K562 (cell line): ENCODE data around the gene IL12RB2. TPM values are rescaled to one million over a fixed set of nuclear protein-coding genes. Genes with fewer than 3 reads are reported as not detected.
A peak's percentile ranks its signal among the peaks of the same experiment; 100 is the strongest.

Experiments used
- ATAC-seq: fragments of 200-7000 bp; cut with Tn5 transposase; 3 replicates; pipeline ENCODE4 v1.9.1; 2020; ENCODE audit warnings: moderate library complexity
- BruUV-seq: library from RNA; stranded (reverse); fragments of 400-500 nt; replicated peaks from 2 replicates; lab custom pipeline; 2021; lab: Mats Ljungman, UMichigan
- CTCF ChIA-PET: fragments of 300-600 bp; formaldehyde crosslinking; extraction: SDS; loops from one replicate; lab custom pipeline; 2021; ENCODE audit warnings: low intra/inter-chr PET ratio; lab: Yijun Ruan, JAX
- POLR2A ChIA-PET: fragments of 300-600, 350-650 bp; sonication (Branson Sonifier 250); formaldehyde crosslinking; extraction: SDS; loops from one replicate; lab custom pipeline; 2021; ENCODE audit warnings: antibody characterized with exemption, inconsistent platforms; lab: Yijun Ruan, JAX
- DNase-seq, 4 experiments: peaks; one replicate each; pipeline versions ENCODE4 v3.0.0 to v3.0.0-alpha.2; 2011 to 2018; ENCODE audit warnings: low spot score in 3 of 4, mixed read lengths in 3 of 4; ENCODE audit errors: extremely low read depth in 1 of 4
- FAIRE-seq: peaks from 2 replicates; lab custom pipeline; 2011; peaks lifted over from hg19 to GRCh38; lab: Jason Lieb, UNC
- H2AFZ ChIP-seq: 2 replicates; pipeline ENCODE4 v1.6.0; 2011; ENCODE audit warnings: low read depth, low read length, control low read depth, inconsistent platforms
- H3K27ac ChIP-seq: fragments of 200-600 bp; 3 replicates; pipeline ENCODE4 v1.8.0; 2011; ENCODE audit warnings: low read depth, mild to moderate bottlenecking, control low read depth, inconsistent platforms, low read length, moderate library complexity, mixed read lengths; ENCODE audit errors: extremely low read depth
- H3K27me3 ChIP-seq, 2 experiments: fragments of 300-600 bp in 1 of 2; 2 replicates in 1 of 2; 3 replicates in 1 of 2; pipeline versions ENCODE4 v1.6.0 to v1.8.0; 2011; ENCODE audit warnings: inconsistent platforms in 2 of 2, low read length in 2 of 2, mild to moderate bottlenecking in 1 of 2, mixed read lengths in 1 of 2, moderate library complexity in 1 of 2; ENCODE audit not compliant: control insufficient read depth in 2 of 2, insufficient read depth in 2 of 2
- H3K36me3 ChIP-seq: fragments of 300-600 bp; 3 replicates; pipeline ENCODE4 v1.8.0; 2011; ENCODE audit warnings: mild to moderate bottlenecking, low read length, inconsistent platforms; ENCODE audit not compliant: control insufficient read depth, insufficient read depth
- H3K4me1 ChIP-seq, 2 experiments: fragments of 200-600 bp in 1 of 2; replicated peaks in 1 of 2; 2 replicates in 1 of 2; 3 replicates in 1 of 2; pipeline versions ENCODE4 v1.5.1 to v1.8.0; 2011; ENCODE audit warnings: inconsistent platforms in 2 of 2, low read length in 2 of 2, mild to moderate bottlenecking in 1 of 2, mixed read lengths in 1 of 2, moderate library complexity in 1 of 2; ENCODE audit not compliant: control insufficient read depth in 2 of 2, insufficient read depth in 2 of 2
- H3K4me2 ChIP-seq: 2 replicates; pipeline ENCODE4 v1.6.1; 2011; ENCODE audit warnings: low read length, control low read depth, inconsistent platforms, mixed read lengths; ENCODE audit not compliant: insufficient read depth
- H3K4me3 ChIP-seq: fragments of 200-600 bp; sonication (generic), shearing (Covaris generic); 2 replicates; pipeline ENCODE4 v1.5.1; 2016; ENCODE audit warnings: control low read depth, inconsistent platforms
- H3K79me2 ChIP-seq: fragments of 200-600 bp; 3 replicates; pipeline ENCODE4 v1.8.0; 2011; ENCODE audit warnings: low read length, inconsistent platforms; ENCODE audit not compliant: control insufficient read depth, insufficient read depth
- H3K9ac ChIP-seq, 2 experiments: 2 replicates each; pipeline versions ENCODE4 v1.6.0 to v1.6.1; 2011; ENCODE audit warnings: low read depth in 2 of 2, low read length in 2 of 2, control low read depth in 1 of 2, inconsistent platforms in 1 of 2, mild to moderate bottlenecking in 1 of 2, mixed read lengths in 1 of 2; ENCODE audit not compliant: insufficient read depth in 1 of 2
- H3K9me1 ChIP-seq: one replicate; pipeline ENCODE4 v1.6.0; 2011; ENCODE audit warnings: inconsistent platforms, mild to moderate bottlenecking, low read length, moderate library complexity; ENCODE audit not compliant: control insufficient read depth, insufficient read depth
- H3K9me3 ChIP-seq: replicated peaks from 2 replicates; pipeline ENCODE4 v1.5.1; 2011; ENCODE audit warnings: low read depth, low read length, inconsistent platforms; ENCODE audit not compliant: control insufficient read depth, insufficient read depth
- H4K20me1 ChIP-seq: replicated peaks from 2 replicates; pipeline ENCODE4 v1.6.1; 2011; ENCODE audit warnings: low read length, inconsistent platforms, mixed read lengths; ENCODE audit not compliant: control insufficient read depth, insufficient read depth
- CBX3 ChIP-seq, 2 experiments: IDR thresholded peaks; 1 replicate in 1 of 2; 2 replicates in 1 of 2; pipeline ENCODE4 v1.6.1; 2012; ENCODE audit warnings: inconsistent platforms in 2 of 2, low read length in 2 of 2, borderline replicate concordance in 1 of 2, control low read depth in 1 of 2
- HDAC8 ChIP-seq: fragments of 450-650 bp; IDR thresholded peaks from 2 replicates; pipeline ENCODE4 v1.6.1; 2016; ENCODE audit warnings: mild to moderate bottlenecking, missing genetic modification characterization, moderate library complexity, missing compliant biosample characterization
- MBD1 ChIP-seq: fragments of 250-450 bp; sonication (Bioruptor Pico); IDR thresholded peaks from 2 replicates; pipeline ENCODE4 v1.8.0; 2022; ENCODE audit warnings: inconsistent platforms
- MEF2D ChIP-seq: conservative IDR thresholded peaks from 2 replicates; pipeline ENCODE4 v1.6.1; 2016; ENCODE audit warnings: low read depth, missing genetic modification characterization, missing compliant biosample characterization
- NR2C1 ChIP-seq, 2 experiments: fragments of 450-650 bp; IDR thresholded peaks; 2 replicates each; pipeline ENCODE4 v1.6.1; 2017; ENCODE audit warnings: mild to moderate bottlenecking in 2 of 2, antibody characterized with exemption in 1 of 2, inconsistent platforms in 1 of 2, missing compliant biosample characterization in 1 of 2, missing genetic modification characterization in 1 of 2
- NR4A1 ChIP-seq, 2 experiments: fragments of 250-450 bp in 1 of 2; fragments of 450-650 bp in 1 of 2; sonication (Bioruptor Pico) in 1 of 2; IDR thresholded peaks; 2 replicates each; pipeline versions ENCODE4 v1.4.0 to v1.6.1; 2016 to 2020; ENCODE audit warnings: mild to moderate bottlenecking in 2 of 2, missing compliant biosample characterization in 1 of 2, missing genetic modification characterization in 1 of 2, moderate library complexity in 1 of 2
- PTTG1 ChIP-seq: fragments of 450-650 bp; IDR thresholded peaks from 2 replicates; pipeline ENCODE4 v1.6.1; 2016; ENCODE audit warnings: low read depth, mild to moderate bottlenecking, missing genetic modification characterization, missing compliant biosample characterization
- PYGO2 ChIP-seq: fragments of 450-650 bp; IDR thresholded peaks from 2 replicates; pipeline ENCODE4 v1.6.1; 2016; ENCODE audit warnings: mild to moderate bottlenecking, missing genetic modification characterization, moderate library complexity, missing compliant biosample characterization
- SRF ChIP-seq, 2 experiments: fragments of 250-450, 450-650 bp in 1 of 2; sonication (Bioruptor Pico) in 1 of 2; sonication (generic) in 1 of 2; formaldehyde crosslinking; IDR thresholded peaks; 2 replicates each; pipeline versions ENCODE4 v1.5.0 to v1.5.1; 2020 to 2022; ENCODE audit warnings: mild to moderate bottlenecking in 1 of 2, missing genetic modification reagents in 1 of 2
- XRCC3 ChIP-seq: fragments of 450-650 bp; IDR thresholded peaks from 2 replicates; pipeline ENCODE4 v1.6.1; 2017; ENCODE audit warnings: mild to moderate bottlenecking, moderate library complexity
- ZFP1 ChIP-seq: fragments of 450-650 bp; formaldehyde crosslinking; IDR thresholded peaks from 2 replicates; pipeline ENCODE4 v1.4.0; 2020; ENCODE audit warnings: mild to moderate bottlenecking, mixed read lengths
- WGBS: fragments of 100-300 bp; shearing (Covaris generic); methylation state at CpG from one replicate; pipeline ENCODE4 v1.1.6; 2016; ENCODE audit warnings: low coverage, mixed read lengths; ENCODE audit not compliant: insufficient coverage; ENCODE audit errors: missing lambda C conversion rate; 5-methylcytosine and 5-hydroxymethylcytosine counted together
- in situ Hi-C: fragments of 300-500 bp; cut with MboI; formaldehyde crosslinking; loops from 4 replicates; pipeline ENCODE4 v1.15.0; 2018; ENCODE audit warnings: inconsistent platforms, mixed read lengths
- intact Hi-C: fragments of 100-400 bp; cut with micrococcal nuclease; formaldehyde crosslinking; loops from 2 replicates; pipeline ENCODE4 v1.14.2; 2022
- polyA plus RNA-seq, 8 experiments: library from polyadenylated mRNA; depleted of rRNA in 4 of 8; stranded (reverse) in 5 of 8; unstranded in 3 of 8; fragments of >200 nt; fragmentation: Nextera tagmentation in 2 of 8; fragmentation: Illumina TruSeq in 1 of 8; extraction: Ambion mirVana in 2 of 8; extraction: Trizol in 1 of 8; gene quantifications; 2 replicates each; pipeline versions ENCODE4 v1.2.1 to v1.2.3, GENCODE V29; 2011 to 2014; ENCODE audit warnings: inconsistent platforms in 1 of 8, missing spikeins in 1 of 8
- total RNA-seq, 7 experiments: library from RNA; depleted of rRNA in 6 of 7; stranded (reverse); fragments of >200 nt in 6 of 7; fragmentation: Illumina TruSeq in 2 of 7; extraction: Trizol in 2 of 7; gene quantifications; 2 replicates each; pipeline versions ENCODE4 v1.2.1 to v1.2.3, GENCODE V29; 2011 to 2021; ENCODE audit warnings: low replicate concordance in 1 of 7
- TF ChIP-seq, protein P1 (sequence below): sonication (generic); formaldehyde crosslinking; IDR thresholded peaks from 2 replicates; pipeline ENCODE4 v1.8.1; 2023; ENCODE audit warnings: mild to moderate bottlenecking, missing genetic modification reagents
- TF ChIP-seq, protein P2 (sequence below): fragments of 200-800 bp; sonication (Bioruptor generic); IDR thresholded peaks from 2 replicates; pipeline ENCODE4 v1.6.1; 2017; ENCODE audit warnings: missing genetic modification characterization, missing compliant biosample characterization

The IL12RB2 gene
- total and polyA plus RNA-seq, 9 of the 15 experiments (the other 6 are each of a cell fraction or from before 2014, with no cell fraction given) = 0.39 to 3.3 (median 1.9) TPM

DNA sequence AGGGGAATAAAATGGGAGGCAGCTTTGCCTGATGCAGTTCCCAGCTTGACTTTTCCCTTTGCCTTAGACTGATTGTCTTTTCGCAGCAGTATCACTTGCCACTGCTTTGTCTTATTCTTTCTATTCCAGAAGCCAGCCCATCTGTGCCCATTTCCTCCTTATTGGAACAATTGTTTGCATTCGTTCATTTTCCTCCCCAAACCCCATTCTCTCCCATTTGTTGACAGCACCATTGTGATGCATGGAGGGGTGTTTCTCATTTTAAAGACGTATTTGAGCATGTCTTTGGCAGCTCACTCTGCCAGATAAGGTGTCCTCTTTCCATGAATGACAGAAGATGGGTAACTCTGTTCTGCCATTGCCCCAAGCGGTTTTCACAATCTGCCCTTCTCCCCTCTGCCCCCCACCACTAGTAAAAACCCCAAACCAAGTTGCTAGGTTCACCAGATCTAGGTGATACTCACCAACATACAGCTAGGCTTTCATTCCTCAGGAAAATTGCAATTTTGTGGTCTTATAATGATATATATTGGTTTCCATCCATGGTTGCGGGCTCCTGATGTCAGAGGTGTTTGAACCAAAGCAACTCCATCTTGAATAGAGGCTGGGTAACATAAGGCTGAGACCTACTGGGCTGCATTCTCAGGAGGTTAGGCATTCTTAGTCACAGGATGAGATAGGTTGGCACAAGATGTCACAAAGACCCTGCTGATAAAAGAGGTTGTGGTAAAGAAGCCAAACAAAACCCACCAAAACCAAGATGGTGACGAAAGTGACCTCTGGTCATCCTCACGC, 91.7 kb downstream of the IL12RB2 start:
- CTCF ChIA-PET = no interaction called here
- Histone ChIP-seq H3K9ac (no peak overlapping the region), H3K4me1 (no peaks in the 10 kb centered on the region), H3K27me3 (no peaks in the 10 kb centered on the region), H3K4me2 (no peak overlapping the region), H2AFZ (no peak overlapping the region), H3K27ac (no peak overlapping the region), H3K79me2 (no peaks in the 10 kb centered on the region), H3K4me3 (no peak overlapping the region), H3K9me3 (no peaks in the 10 kb centered on the region), H4K20me1 (no peaks in the 10 kb centered on the region), H3K9me1 (no peaks in the 10 kb centered on the region), H3K36me3 (no peaks in the 10 kb centered on the region; the same call in 2 of the 3 replicates)
- intact Hi-C loops (no loop called here), in situ Hi-C loops (no loop called here)
- BruUV-seq = no TSS peak
- 46% methylated on average over 7 of the region's 7 CpGs for WGBS
- FAIRE-seq (no peak), ATAC-seq (no peak), DNase-seq (no peak)
- POLR2A ChIA-PET = interaction anchor here (0.6 to 4.3 kb wide), 5 partner anchors 8 to 126 kb away, joined by 3 to 20 read pairs (median 3); partner anchors contain the start of gene SERBP1
- TF ChIP-seq ZFP1 (CRISPR knock-in tag) (no peak), NR4A1 (CRISPR knock-in tag; IDR thresholded peaks at IDR 0.05) (no peak), NR4A1 (tag; IDR thresholded peaks at IDR 0.05) (0 out of 2 replicates have a peak, but pooled peaks have one; percentile 69), CBX3 (IDR thresholded peaks at IDR 0.05; ENCODE audit: borderline replicate concordance in 1 of 2, low read length in 2 of 2) (no peak), XRCC3 (no peak), PTTG1 (tag) (peak; percentile 82), MBD1 (CRISPR knock-in tag) (no peak), PYGO2 (tag) (0 out of 2 replicates have a peak, but pooled peaks have one; percentile 18), HDAC8 (tag) (peak; percentile 79; the same call in 1 of the 2 replicates), SRF (CRISPR knock-in tag; IDR thresholded peaks at IDR 0.05) (no peak), MEF2D (tag) (peak; percentile 64; the same call in 1 of the 2 replicates), NR2C1 (IDR thresholded peaks at IDR 0.05) (no peak), NR2C1 (tag; IDR thresholded peaks at IDR 0.05) (peak; percentile 47; the same call in 1 of the 2 replicates)
- TF ChIP-seq, protein P1, sequence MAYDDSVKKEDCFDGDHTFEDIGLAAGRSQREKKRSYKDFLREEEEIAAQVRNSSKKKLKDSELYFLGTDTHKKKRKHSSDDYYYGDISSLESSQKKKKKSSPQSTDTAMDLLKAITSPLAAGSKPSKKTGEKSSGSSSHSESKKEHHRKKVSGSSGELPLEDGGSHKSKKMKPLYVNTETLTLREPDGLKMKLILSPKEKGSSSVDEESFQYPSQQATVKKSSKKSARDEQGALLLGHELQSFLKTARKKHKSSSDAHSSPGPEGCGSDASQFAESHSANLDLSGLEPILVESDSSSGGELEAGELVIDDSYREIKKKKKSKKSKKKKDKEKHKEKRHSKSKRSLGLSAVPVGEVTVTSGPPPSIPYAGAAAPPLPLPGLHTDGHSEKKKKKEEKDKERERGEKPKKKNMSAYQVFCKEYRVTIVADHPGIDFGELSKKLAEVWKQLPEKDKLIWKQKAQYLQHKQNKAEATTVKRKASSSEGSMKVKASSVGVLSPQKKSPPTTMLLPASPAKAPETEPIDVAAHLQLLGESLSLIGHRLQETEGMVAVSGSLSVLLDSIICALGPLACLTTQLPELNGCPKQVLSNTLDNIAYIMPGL = no peak
- TF ChIP-seq, protein P2, sequence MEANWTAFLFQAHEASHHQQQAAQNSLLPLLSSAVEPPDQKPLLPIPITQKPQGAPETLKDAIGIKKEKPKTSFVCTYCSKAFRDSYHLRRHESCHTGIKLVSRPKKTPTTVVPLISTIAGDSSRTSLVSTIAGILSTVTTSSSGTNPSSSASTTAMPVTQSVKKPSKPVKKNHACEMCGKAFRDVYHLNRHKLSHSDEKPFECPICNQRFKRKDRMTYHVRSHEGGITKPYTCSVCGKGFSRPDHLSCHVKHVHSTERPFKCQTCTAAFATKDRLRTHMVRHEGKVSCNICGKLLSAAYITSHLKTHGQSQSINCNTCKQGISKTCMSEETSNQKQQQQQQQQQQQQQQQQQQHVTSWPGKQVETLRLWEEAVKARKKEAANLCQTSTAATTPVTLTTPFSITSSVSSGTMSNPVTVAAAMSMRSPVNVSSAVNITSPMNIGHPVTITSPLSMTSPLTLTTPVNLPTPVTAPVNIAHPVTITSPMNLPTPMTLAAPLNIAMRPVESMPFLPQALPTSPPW (CRISPR knock-in tag) = no peak
